GM21528 (cell line): ENCODE data around the gene RALY.
"Not testable (repeated sequence)": the region's sequence is repeated elsewhere in the genome, so short reads cannot be mapped to it uniquely, and the experiment has no call there.

Experiments
- ATAC-seq: cut with Tn5 transposase; IDR thresholded peaks from one replicate; pipeline ENCODE4 v1.9.1; 2021; ENCODE audit warnings: mild to moderate bottlenecking, moderate library complexity; ENCODE audit not compliant: unreplicated experiment, low FRiP score

RALY gene

DNA sequence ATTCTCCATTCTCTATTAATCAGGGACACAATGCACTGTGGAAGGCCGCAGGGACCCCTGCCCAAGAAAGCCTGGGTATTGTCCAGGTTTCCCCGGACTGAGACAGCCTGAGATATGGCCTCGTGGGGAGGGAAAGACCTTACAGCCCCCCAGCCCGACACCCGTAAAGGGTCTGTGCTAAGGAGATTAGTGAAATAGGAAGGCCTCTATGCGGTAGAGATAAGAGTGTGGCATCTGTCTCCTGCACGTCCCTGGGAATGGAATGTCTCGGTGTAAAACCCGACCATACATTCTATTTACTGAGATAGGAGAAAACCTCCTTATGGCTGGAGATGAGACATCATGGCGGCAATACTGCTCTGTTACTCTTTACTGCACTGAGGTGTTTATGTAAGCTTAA is 134.1 kb downstream of the RALY start:
- ATAC-seq: no peak

DNA sequence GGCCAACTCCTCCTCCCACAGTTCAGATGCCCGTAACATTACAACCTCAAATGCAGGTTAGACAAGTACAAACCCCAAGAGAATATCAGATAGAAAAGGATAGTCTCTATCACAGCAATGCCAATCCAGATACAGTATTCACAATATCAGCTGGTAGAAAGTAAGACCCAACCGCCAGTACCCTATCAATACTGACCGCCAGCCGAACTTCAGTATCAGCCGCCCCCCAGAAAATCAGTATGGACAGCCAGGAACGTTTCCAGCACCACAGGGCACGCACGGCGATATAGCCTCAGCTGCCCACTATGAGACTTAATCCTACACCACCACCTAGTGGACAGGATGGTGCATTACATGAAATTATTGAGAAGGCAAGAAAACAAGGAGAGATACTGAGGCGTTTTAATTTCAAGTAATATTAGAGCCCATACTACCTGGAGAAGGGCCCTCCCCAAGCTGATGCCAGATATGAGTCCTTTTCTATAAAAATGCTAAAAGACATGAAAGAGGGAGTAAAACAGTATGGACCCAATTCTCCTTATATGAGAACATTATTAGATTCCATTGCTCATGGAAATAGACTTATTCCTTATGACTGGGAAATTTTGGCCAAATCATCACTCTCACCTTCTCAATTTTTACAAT is 135.9 kb downstream of the RALY start:
- no peak for ATAC-seq

DNA sequence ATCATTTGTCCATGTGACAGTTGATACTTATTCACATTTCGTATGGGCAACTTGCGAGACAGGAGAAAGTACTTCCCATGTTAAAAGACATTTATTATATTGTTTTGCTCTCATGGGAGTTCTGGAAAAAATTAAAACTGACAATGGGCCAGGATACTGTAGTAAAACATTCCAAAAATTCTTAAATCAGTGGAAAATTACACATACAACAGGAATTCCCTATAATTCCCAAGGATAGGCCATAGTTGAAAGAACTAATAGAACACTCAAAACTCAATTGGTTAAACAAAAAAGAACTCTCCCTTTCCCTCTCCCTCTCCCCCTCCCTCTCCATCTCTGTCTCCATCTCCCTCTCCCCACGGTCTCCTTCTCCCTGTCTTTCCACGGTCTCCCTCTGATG is 137.8 kb downstream of the RALY start:
- no peak for ATAC-seq

DNA sequence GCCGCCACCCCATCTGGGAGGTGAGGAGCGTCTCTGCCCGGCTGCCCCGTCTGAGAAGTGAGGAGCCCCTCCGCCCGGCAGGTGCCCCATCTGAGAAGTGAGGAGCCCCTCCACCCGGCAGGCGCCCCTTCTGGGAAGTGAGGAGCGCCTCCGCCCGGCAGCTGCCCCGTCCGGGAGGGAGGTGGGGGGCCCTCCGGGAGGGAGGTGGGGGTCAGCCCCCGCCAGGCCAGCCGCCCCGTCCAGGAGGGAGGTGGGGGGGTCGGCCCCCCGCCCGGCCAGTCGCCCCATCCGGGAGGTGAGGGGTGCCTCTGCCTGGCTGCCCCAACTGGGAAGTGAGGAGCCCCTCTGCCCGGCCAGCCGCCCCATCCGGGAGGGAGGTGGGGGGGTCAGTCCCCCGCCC is 138.8 kb downstream of the RALY start:
- not testable (repeated sequence) for ATAC-seq

DNA sequence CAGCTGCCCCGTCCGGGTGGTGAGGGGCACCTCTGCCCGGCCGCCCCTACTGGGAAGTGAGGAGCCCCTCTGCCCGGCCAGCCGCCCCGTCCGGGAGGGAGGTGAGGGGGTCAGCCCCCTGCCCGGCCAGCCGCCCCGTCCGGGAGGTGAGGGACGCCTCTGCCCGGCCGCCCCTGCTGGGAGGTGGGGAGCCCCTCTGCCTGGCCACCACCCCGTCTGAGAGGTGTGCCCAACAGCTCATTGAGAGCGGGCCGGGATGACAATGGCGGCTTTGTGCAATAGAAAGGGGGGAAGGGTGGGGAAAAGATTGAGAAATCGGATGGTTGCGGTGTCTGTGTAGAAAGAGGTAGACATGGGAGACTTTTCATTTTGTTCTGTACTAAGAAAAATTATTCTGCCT is 139.2 kb downstream of the RALY start:
- ATAC-seq: not testable (repeated sequence)

DNA sequence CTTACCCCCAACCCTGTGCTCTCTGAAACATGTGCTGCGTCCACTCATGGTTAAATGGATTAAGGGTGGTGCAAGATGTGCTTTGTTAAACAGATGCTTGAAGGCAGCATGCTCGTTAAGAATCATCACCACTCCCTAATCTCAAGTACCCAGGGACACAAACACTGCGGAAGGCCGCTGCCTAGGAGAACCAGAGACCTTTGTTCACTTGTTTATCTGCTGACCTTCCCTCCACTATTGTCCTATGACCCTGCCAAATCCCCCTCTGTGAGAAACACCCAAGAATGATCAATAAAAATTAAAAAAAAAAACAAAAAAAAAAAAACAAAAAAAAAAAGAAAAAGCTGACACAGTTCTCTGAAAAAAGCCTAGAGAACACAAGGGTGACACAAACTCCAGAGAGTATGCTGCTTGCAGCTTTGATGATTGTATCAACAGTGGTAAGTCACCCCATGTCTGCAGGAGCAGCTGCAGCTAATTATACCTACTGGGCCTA is 139.7 kb downstream of the RALY start:
- ATAC-seq: not testable (repeated sequence)
